A673 (cell line): ENCODE measurements around the gene RAB15.

Source experiments
- EZH2 ChIP-seq: fragments of 200-600 bp; sonication (generic); IDR thresholded peaks from 2 replicates; pipeline ENCODE4 v1.6.1; 2017; ENCODE audit warnings: borderline replicate concordance, low read depth, mild to moderate bottlenecking, mixed read lengths, antibody characterized with exemption, low read length; ENCODE audit not compliant: poor library complexity, severe bottlenecking
- TF ChIP-seq, protein P1 (sequence below): fragments of 300-800, 200-600 bp; sonication (generic); conservative IDR thresholded peaks from 2 replicates; pipeline ENCODE4 v1.5.1; 2017; ENCODE audit warnings: low read depth, mild to moderate bottlenecking, antibody characterized with exemption, low read length, moderate library complexity, mixed read lengths

DNA sequence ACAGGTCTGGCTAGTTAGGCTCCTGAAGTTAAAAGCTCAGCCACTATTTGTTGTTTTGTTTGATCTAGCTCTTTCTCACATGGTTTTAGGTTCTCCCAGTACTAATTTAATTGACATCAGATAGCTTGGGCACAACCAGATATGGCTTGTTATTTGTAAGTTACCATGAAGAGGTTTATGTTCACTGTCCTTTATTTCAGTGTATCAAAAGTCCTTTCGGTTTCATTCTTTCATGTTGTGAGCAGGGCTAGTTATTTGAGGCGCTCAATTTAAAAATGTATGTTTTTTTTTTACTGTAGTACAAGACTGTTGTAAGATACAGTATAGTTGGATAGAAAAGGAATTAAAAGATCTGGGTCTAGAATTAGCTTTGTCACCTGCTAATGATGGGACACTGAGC, 36.6 kb downstream of the RAB15 start:
- TF ChIP-seq, protein P1, sequence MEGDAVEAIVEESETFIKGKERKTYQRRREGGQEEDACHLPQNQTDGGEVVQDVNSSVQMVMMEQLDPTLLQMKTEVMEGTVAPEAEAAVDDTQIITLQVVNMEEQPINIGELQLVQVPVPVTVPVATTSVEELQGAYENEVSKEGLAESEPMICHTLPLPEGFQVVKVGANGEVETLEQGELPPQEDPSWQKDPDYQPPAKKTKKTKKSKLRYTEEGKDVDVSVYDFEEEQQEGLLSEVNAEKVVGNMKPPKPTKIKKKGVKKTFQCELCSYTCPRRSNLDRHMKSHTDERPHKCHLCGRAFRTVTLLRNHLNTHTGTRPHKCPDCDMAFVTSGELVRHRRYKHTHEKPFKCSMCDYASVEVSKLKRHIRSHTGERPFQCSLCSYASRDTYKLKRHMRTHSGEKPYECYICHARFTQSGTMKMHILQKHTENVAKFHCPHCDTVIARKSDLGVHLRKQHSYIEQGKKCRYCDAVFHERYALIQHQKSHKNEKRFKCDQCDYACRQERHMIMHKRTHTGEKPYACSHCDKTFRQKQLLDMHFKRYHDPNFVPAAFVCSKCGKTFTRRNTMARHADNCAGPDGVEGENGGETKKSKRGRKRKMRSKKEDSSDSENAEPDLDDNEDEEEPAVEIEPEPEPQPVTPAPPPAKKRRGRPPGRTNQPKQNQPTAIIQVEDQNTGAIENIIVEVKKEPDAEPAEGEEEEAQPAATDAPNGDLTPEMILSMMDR, result no peak
- TF ChIP-seq EZH2, result no peak
